A549 (cell line): Measurements from ENCODE around the gene ABTB1. TPM values are rescaled to one million over a fixed set of nuclear protein-coding genes. Genes with fewer than 3 reads are reported as not detected.

Experiments
- ATAC-seq, 2 experiments: fragments of 200-7000 bp in 1 of 2; fragments of >200 bp in 1 of 2; cut with Nextera tagmentation in 1 of 2; cut with Tn5 transposase in 1 of 2; 3 replicates each; pipeline versions ENCODE4 v1.8.0 to v1.9.1; 2018 to 2020; ENCODE audit warnings: mild to moderate bottlenecking in 1 of 2, moderate library complexity in 1 of 2
- CTCF ChIA-PET: fragments of 300-600 bp; sonication (Branson Sonifier 250); formaldehyde crosslinking; extraction: SDS; loops from one replicate; lab custom pipeline; 2021; ENCODE audit warnings: antibody characterized with exemption, inconsistent platforms; lab: Yijun Ruan, JAX
- POLR2A ChIA-PET: fragments of 350-600 bp; formaldehyde crosslinking; extraction: SDS; loops from one replicate; lab custom pipeline; 2021; ENCODE audit warnings: antibody characterized with exemption, inconsistent platforms; lab: Yijun Ruan, JAX
- DNase-seq, 2 experiments: peaks; one replicate each; pipeline versions ENCODE4 v3.0.0 to v3.0.0-alpha.2; 2011 to 2016; ENCODE audit warnings: low read depth in 1 of 2, low spot score in 1 of 2
- FAIRE-seq: peaks from 2 replicates; lab custom pipeline; 2011; peaks lifted over from hg19 to GRCh38; lab: Jason Lieb, UNC
- H3K27ac ChIP-seq, 2 experiments: fragments of >200 bp; sonication (Bioruptor Twin); formaldehyde crosslinking; 3 replicates each; pipeline ENCODE4 v1.5.1; 2016 to 2017
- H3K4me1 ChIP-seq: fragments of >200 bp; sonication (Bioruptor Twin); formaldehyde crosslinking; 3 replicates; pipeline ENCODE4 v1.6.1; 2016
- H3K4me2 ChIP-seq: fragments of >200 bp; sonication (Bioruptor Twin); formaldehyde crosslinking; 3 replicates; pipeline ENCODE4 v1.6.1; 2016
- H3K4me3 ChIP-seq: fragments of >200 bp; sonication (Bioruptor Twin); formaldehyde crosslinking; 3 replicates; pipeline ENCODE4 v1.5.1; 2016
- H3K9me3 ChIP-seq: fragments of >200 bp; sonication (Bioruptor Twin); formaldehyde crosslinking; 3 replicates; pipeline ENCODE4 v1.6.1; 2016
- BHLHE40 ChIP-seq: IDR thresholded peaks from 2 replicates; pipeline ENCODE4 v1.6.1; 2012; ENCODE audit warnings: low read depth, low read length, inconsistent platforms
- CBX8 ChIP-seq: fragments of 200-600 bp; sonication (generic); IDR thresholded peaks from 2 replicates; pipeline ENCODE4 v1.6.1; 2016
- EHF ChIP-seq: fragments of 250-450 bp; sonication (Bioruptor Pico); IDR thresholded peaks from 2 replicates; pipeline ENCODE4 v1.5.0; 2020; ENCODE audit warnings: mild to moderate bottlenecking
- EHMT2 ChIP-seq: fragments of 200-600 bp; sonication (generic); IDR thresholded peaks from 2 replicates; pipeline ENCODE4 v1.6.1; 2016; ENCODE audit warnings: antibody characterized with exemption, low read depth, mild to moderate bottlenecking, moderate library complexity
- ESRRA ChIP-seq: fragments of 150-350 bp; IDR thresholded peaks from 2 replicates; pipeline ENCODE4 v1.6.1; 2014; ENCODE audit warnings: mild to moderate bottlenecking, low read length, borderline replicate concordance
- FOSL2 ChIP-seq, 2 experiments: fragments of 450-650 bp in 1 of 2; fragments of >200 bp in 1 of 2; sonication (Bioruptor Twin) in 1 of 2; formaldehyde crosslinking; IDR thresholded peaks; 2 replicates each; pipeline versions ENCODE4 v1.5.0 to v1.6.1; 2016 to 2020; ENCODE audit warnings: mild to moderate bottlenecking in 1 of 2, moderate library complexity in 1 of 2
- HDAC2 ChIP-seq: fragments of 200-600 bp; sonication (generic); IDR thresholded peaks from 2 replicates; pipeline ENCODE4 v1.6.1; 2016
- JUN ChIP-seq, 2 experiments: fragments of >200 bp; sonication (Bioruptor Twin); formaldehyde crosslinking; IDR thresholded peaks; 2 replicates in 1 of 2; 3 replicates in 1 of 2; pipeline ENCODE4 v1.6.1; 2016 to 2017
- JUNB ChIP-seq: fragments of >200 bp; sonication (Bioruptor Twin); formaldehyde crosslinking; IDR thresholded peaks from 2 replicates; pipeline ENCODE4 v1.6.1; 2016
- KDM5A ChIP-seq: fragments of 200-600 bp; sonication (generic); IDR thresholded peaks from 2 replicates; pipeline ENCODE4 v1.6.1; 2016; ENCODE audit warnings: antibody characterized with exemption, mild to moderate bottlenecking
- MAFK ChIP-seq: fragments of 450-650 bp; IDR thresholded peaks from 2 replicates; pipeline ENCODE4 v1.6.1; 2014; ENCODE audit not compliant: partially characterized antibody
- MAZ ChIP-seq: fragments of 150-350 bp; IDR thresholded peaks from 2 replicates; pipeline ENCODE4 v1.6.1; 2014; ENCODE audit warnings: antibody characterized with exemption, low read depth, low read length, borderline replicate concordance
- NR3C1 ChIP-seq: fragments of >200 bp; sonication (Bioruptor Twin); formaldehyde crosslinking; IDR thresholded peaks from 3 replicates; pipeline ENCODE4 v1.6.1; 2017
- POLR2AphosphoS2 ChIP-seq: conservative IDR thresholded peaks from 2 replicates; pipeline ENCODE4 v1.6.1; 2012; ENCODE audit warnings: low read length, improper control_type of control experiment, inconsistent platforms
- RNF2 ChIP-seq: fragments of 200-600 bp; sonication (generic); IDR thresholded peaks from 2 replicates; pipeline ENCODE4 v1.6.1; 2016; ENCODE audit warnings: low read depth, mild to moderate bottlenecking, antibody characterized with exemption, moderate library complexity, borderline replicate concordance
- SMC3 ChIP-seq: fragments of >200 bp; sonication (Bioruptor Twin); formaldehyde crosslinking; IDR thresholded peaks from 3 replicates; pipeline ENCODE4 v1.6.1; 2018; ENCODE audit warnings: inconsistent platforms
- SREBF2 ChIP-seq: fragments of 450-650 bp; IDR thresholded peaks from 2 replicates; pipeline ENCODE4 v1.6.1; 2014; ENCODE audit warnings: mild to moderate bottlenecking, moderate library complexity
- TP53 ChIP-seq: fragments of 250-450 bp; sonication (Bioruptor Pico); IDR thresholded peaks from 2 replicates; pipeline ENCODE4 v1.5.0; 2021; ENCODE audit warnings: mild to moderate bottlenecking, moderate library complexity
- ZC3H11A ChIP-seq: fragments of 450-650 bp; IDR thresholded peaks from 2 replicates; pipeline ENCODE4 v1.6.1; 2014; ENCODE audit warnings: antibody characterized with exemption, mild to moderate bottlenecking
- ZSCAN20 ChIP-seq: fragments of 250-450 bp; sonication (Bioruptor Pico); IDR thresholded peaks from 2 replicates; pipeline ENCODE4 v1.8.0; 2022; ENCODE audit warnings: mild to moderate bottlenecking, moderate library complexity
- WGBS: methylation state at CpG from one replicate; pipeline ENCODE4 v1.1.6; 2017; ENCODE audit errors: missing lambda C conversion rate; 5-methylcytosine and 5-hydroxymethylcytosine counted together
- polyA plus RNA-seq, 4 experiments: library from polyadenylated mRNA; depleted of rRNA in 3 of 4; stranded (reverse); fragments of >200 nt; fragmentation: RNase III in 1 of 4; extraction: RNeasy Plus Mini Kit Qiagen cat#74134 plus additional on column Dnase treatment in 1 of 4; gene quantifications; 2 replicates in 3 of 4; 3 replicates in 1 of 4; pipeline ENCODE4 v1.2.3, GENCODE V29; 2011 to 2017
- TF ChIP-seq, protein P1 (sequence below): fragments of 250-450 bp; sonication (Bioruptor Pico); IDR thresholded peaks from 2 replicates; pipeline ENCODE4 v1.5.0; 2020; ENCODE audit warnings: low read depth, mild to moderate bottlenecking, moderate library complexity
- TF ChIP-seq, protein P2 (sequence below): fragments of >200 bp; sonication (Bioruptor Twin); formaldehyde crosslinking; IDR thresholded peaks from 2 replicates; pipeline ENCODE4 v1.6.1; 2016
- TF ChIP-seq, protein P3 (sequence below): fragments of 150-350 bp; IDR thresholded peaks from 2 replicates; pipeline ENCODE4 v1.6.1; 2014; ENCODE audit warnings: low read depth, mild to moderate bottlenecking, low read length
- TF ChIP-seq, protein P4 (sequence below): fragments of >200 bp; sonication (Bioruptor Twin); formaldehyde crosslinking; IDR thresholded peaks from 3 replicates; pipeline ENCODE4 v1.5.1; 2016
- TF ChIP-seq, protein P5 (sequence below): IDR thresholded peaks from 2 replicates; pipeline ENCODE4 v1.6.1; 2012
- TF ChIP-seq, protein P6 (sequence below): IDR thresholded peaks from 2 replicates; pipeline ENCODE4 v1.6.1; 2012; ENCODE audit warnings: low read depth, borderline replicate concordance
- TF ChIP-seq, protein P7 (sequence below): IDR thresholded peaks from 2 replicates; pipeline ENCODE4 v1.6.1; 2012

ABTB1 gene
- polyA plus RNA-seq, 2 of the 4 experiments (the other 2 are of a cell fraction), result 9.7 to 13.2 TPM

DNA sequence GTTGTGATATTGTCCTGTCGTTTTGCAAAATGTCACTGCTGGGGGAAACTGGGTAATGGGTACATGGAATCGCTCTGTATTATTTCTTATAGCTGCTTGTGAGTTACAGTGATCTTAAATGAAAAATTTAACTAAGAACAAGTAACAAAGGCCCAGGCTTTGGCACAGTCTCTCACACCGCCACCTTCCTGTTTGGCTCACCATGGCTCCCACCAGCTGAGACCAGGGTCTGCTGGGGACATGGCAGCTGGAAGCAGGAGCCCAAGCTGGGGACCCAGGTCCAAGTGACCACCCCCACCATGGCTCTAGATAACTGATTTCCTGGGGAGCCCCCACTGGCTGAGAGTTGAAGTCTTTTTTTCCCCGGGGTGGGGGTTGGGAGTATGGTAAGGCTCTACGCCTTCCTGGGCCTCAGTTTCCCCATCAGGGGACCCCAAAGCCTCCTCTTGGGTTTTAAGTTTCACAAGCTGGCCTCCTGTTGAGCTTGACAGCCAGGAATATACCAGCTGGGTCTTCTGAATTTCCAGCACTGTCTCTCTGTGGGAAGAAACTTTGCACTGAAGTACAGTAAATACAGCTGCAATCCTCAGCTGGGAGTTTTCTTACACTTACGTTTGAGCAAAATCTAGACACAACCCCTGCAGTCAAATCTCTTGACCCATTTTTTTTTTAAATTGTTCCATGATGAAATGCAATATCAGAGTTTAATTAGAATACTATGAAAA lies 26.1 kb downstream of the ABTB1 start:
- H3K9me3 ChIP-seq, result peaks cover 2% of the 10 kb centered on the region; the same call in 1 of the 3 replicates
- H3K4me3 ChIP-seq, result no peak overlapping the region
- TF ChIP-seq TP53 (CRISPR knock-in tag) (no peak), MAFK (no peak), JUNB (no peak), MAZ (no peak), CBX8 (no peak), ZC3H11A (no peak), POLR2AphosphoS2 (no peak), HDAC2 (no peak), RNF2 (no peak), ESRRA (no peak), ZSCAN20 (CRISPR knock-in tag) (no peak)
- TF ChIP-seq, protein P1, sequence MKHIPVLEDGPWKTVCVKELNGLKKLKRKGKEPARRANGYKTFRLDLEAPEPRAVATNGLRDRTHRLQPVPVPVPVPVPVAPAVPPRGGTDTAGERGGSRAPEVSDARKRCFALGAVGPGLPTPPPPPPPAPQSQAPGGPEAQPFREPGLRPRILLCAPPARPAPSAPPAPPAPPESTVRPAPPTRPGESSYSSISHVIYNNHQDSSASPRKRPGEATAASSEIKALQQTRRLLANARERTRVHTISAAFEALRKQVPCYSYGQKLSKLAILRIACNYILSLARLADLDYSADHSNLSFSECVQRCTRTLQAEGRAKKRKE, result no peak
- TF ChIP-seq, protein P2, sequence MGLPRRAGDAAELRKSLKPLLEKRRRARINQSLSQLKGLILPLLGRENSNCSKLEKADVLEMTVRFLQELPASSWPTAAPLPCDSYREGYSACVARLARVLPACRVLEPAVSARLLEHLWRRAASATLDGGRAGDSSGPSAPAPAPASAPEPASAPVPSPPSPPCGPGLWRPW, result no peak
- CTCF ChIA-PET, result interaction anchor here (0.8 to 12.9 kb wide), 4 partner anchors 15 to 435 kb away, joined by 3 to 111 read pairs (median 7); no protein-coding TSS in a partner anchor
- ATAC-seq (no peak), FAIRE-seq (no peak), DNase-seq (no peak)
- peaks cover 64% of the 10 kb centered on the region for H3K4me1 ChIP-seq
- H3K27ac ChIP-seq, result peak overlapping the region; percentile 6 to 87; a peak in 3 of 6 replicates
- POLR2A ChIA-PET, result no interaction called here
- peak overlapping the region; percentile 14; the same call in 1 of the 3 replicates for H3K4me2 ChIP-seq
- WGBS, result 69% methylated on average over 5 of the region's 6 CpGs

DNA sequence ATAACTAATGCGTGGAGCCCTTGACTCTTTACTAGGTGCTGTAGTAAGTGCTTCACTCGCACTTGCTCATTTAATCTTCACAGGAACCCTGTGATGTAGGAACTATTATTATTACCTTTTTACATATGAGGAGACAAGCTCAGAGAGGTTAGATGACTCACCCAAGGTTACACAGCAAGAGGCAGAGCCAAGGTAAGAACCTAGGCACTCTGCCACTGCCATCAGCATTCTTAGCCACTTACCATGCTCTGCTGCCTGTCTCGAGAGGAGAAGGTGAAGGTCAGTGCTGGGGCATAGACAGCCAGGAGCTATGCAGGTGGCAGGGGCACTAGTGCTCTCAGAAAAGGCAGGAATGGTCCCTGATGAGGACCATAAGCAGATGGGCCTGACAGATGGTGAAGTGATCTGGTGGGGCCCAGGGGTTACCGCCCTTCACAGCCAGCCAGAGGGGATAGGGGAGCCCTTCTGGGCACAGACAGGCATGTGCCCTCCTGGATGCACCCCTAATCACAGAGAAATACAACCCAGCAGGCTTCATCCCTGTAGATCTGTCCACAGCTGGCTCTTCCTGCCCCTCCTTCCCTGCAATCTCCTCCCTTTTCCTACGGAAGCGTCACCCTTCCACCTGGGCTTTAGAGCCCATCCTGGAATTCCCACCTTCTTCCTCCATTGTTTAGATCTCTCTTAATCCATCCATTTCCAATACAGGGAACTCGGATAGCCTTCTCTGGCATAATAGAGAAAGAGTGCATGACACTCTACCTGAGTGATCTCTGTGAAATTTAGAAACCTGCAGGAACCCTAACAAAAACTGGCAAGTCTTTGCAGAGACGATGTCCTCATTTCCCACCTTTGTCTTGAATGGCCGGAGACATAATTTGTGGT lies 26.9 kb downstream of the ABTB1 start:
- FAIRE-seq (no peak), DNase-seq (no peak), ATAC-seq (no peak)
- H3K9me3 ChIP-seq, result peaks cover 3% of the 10 kb centered on the region; the same call in 1 of the 3 replicates
- ChIA-PET CTCF (interaction anchor here (0.8 to 12.9 kb wide), 6 partner anchors 11 to 434 kb away, joined by 3 to 111 read pairs (median 5); no protein-coding TSS in a partner anchor), POLR2A (no interaction called here)
- H3K4me3 ChIP-seq, result no peak overlapping the region
- TF ChIP-seq SMC3 (no peak), NR3C1 (no peak), EHMT2 (no peak), FOSL2 (IDR thresholded peaks at IDR 0.05) (no peak), FOSL2 (CRISPR knock-in tag; IDR thresholded peaks at IDR 0.05) (no peak), SREBF2 (no peak), JUN (IDR thresholded peaks at IDR 0.05) (no peak), HDAC2 (no peak), KDM5A (no peak), RNF2 (no peak), EHF (CRISPR knock-in tag) (no peak), BHLHE40 (no peak)
- TF ChIP-seq, protein P3, sequence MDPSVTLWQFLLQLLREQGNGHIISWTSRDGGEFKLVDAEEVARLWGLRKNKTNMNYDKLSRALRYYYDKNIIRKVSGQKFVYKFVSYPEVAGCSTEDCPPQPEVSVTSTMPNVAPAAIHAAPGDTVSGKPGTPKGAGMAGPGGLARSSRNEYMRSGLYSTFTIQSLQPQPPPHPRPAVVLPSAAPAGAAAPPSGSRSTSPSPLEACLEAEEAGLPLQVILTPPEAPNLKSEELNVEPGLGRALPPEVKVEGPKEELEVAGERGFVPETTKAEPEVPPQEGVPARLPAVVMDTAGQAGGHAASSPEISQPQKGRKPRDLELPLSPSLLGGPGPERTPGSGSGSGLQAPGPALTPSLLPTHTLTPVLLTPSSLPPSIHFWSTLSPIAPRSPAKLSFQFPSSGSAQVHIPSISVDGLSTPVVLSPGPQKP, result no peak
- TF ChIP-seq, protein P4, sequence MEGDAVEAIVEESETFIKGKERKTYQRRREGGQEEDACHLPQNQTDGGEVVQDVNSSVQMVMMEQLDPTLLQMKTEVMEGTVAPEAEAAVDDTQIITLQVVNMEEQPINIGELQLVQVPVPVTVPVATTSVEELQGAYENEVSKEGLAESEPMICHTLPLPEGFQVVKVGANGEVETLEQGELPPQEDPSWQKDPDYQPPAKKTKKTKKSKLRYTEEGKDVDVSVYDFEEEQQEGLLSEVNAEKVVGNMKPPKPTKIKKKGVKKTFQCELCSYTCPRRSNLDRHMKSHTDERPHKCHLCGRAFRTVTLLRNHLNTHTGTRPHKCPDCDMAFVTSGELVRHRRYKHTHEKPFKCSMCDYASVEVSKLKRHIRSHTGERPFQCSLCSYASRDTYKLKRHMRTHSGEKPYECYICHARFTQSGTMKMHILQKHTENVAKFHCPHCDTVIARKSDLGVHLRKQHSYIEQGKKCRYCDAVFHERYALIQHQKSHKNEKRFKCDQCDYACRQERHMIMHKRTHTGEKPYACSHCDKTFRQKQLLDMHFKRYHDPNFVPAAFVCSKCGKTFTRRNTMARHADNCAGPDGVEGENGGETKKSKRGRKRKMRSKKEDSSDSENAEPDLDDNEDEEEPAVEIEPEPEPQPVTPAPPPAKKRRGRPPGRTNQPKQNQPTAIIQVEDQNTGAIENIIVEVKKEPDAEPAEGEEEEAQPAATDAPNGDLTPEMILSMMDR, result no peak
- TF ChIP-seq, protein P5, sequence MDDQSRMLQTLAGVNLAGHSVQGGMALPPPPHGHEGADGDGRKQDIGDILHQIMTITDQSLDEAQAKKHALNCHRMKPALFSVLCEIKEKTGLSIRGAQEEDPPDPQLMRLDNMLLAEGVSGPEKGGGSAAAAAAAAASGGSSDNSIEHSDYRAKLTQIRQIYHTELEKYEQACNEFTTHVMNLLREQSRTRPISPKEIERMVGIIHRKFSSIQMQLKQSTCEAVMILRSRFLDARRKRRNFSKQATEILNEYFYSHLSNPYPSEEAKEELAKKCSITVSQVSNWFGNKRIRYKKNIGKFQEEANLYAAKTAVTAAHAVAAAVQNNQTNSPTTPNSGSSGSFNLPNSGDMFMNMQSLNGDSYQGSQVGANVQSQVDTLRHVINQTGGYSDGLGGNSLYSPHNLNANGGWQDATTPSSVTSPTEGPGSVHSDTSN, result no peak
- TF ChIP-seq, protein P6, sequence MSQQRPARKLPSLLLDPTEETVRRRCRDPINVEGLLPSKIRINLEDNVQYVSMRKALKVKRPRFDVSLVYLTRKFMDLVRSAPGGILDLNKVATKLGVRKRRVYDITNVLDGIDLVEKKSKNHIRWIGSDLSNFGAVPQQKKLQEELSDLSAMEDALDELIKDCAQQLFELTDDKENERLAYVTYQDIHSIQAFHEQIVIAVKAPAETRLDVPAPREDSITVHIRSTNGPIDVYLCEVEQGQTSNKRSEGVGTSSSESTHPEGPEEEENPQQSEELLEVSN, result no peak
- TF ChIP-seq, protein P7, sequence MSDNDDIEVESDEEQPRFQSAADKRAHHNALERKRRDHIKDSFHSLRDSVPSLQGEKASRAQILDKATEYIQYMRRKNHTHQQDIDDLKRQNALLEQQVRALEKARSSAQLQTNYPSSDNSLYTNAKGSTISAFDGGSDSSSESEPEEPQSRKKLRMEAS, result no peak
- H3K27ac ChIP-seq, result peak overlapping the region; percentile 32 to 87; a peak in 3 of 6 replicates
- WGBS, result 76% methylated on average over 9 of the region's 9 CpGs
- H3K4me1 ChIP-seq, result peaks cover 56% of the 10 kb centered on the region
- H3K4me2 ChIP-seq, result peak overlapping the region; percentile 14; the same call in 1 of the 3 replicates
